ENCODE results near the gene FSTL4.

DNA sequence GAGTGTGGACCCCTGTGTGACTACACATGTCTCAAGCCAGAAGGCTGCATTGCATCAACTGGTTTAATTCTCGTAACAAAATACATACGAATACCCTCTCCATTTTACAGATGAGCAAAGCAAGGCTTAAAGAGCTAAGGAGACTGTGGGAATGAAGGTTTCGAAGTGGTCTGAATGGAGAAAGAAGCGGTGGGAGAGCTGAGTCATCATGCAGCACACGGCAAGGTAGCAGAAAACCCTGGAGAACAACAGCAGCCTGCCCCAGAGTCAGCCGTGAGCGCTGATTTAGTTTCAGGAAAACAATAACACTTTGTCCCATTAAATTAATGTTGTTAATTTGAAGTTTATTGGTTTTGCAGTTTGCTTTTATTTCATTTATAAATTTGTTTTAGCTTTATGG, 336.7 kb downstream of the FSTL4 start:
- TF ChIP-seq CTCF (conservative IDR thresholded peaks at IDR 0.05; ENCODE audit: low read length) (no peak), EZH2phosphoT487 (IDR thresholded peaks at IDR 0.05; ENCODE audit: borderline replicate concordance, low read depth, low read length) (no peak)
